H1 (cell line): ENCODE measurements around the gene COPS2.

Source experiments
- EP300 ChIP-seq, 2 experiments: IDR thresholded peaks; 1 replicate in 1 of 2; 2 replicates in 1 of 2; pipeline ENCODE4 v1.6.1; 2011 to 2012; ENCODE audit warnings: low read depth in 2 of 2, low read length in 2 of 2, mild to moderate bottlenecking in 2 of 2, borderline replicate concordance in 1 of 2, inconsistent platforms in 1 of 2, moderate library complexity in 1 of 2
- EZH2 ChIP-seq: fragments of 200-600 bp; sonication (generic); IDR thresholded peaks from 2 replicates; pipeline ENCODE4 v1.7.1; 2012; ENCODE audit warnings: low read depth, mild to moderate bottlenecking, moderate library complexity, low read length, inconsistent platforms; ENCODE audit not compliant: severe bottlenecking
- HDAC6 ChIP-seq: IDR thresholded peaks from one replicate; pipeline ENCODE4 v1.7.1; 2012; ENCODE audit warnings: low read depth, mild to moderate bottlenecking, inconsistent platforms, low read length, moderate library complexity

DNA sequence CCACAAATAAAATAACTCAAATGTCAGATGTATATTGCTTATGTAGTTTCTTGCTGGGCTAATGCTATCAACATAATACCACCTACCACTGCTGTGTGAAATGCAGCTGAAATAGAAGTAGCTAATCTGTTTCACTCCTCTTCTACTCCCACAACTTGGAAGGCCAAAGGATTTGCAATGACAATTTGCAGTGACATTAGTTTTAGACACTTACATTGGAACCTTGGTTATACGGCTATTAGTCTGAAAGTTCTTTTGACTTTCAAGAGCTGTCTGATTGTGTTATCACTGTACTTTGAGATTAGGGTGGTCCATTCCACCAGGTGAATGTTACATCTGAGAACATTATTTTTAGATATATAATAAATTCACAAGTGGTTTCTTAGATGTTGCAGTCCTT is 33.5 kb downstream of the COPS2 start:
- TF ChIP-seq EP300 (IDR thresholded peaks at IDR 0.05; ENCODE audit: borderline replicate concordance in 1 of 2, low read depth in 2 of 2, low read length in 2 of 2) (no peak), HDAC6 (no peak), EZH2 (no peak)
